AG09309 (cell line): ENCODE data around the gene LCP1.

ENCODE experiments used
- DNase-seq: peaks from one replicate; pipeline ENCODE4 v3.0.0-alpha.2; 2010; ENCODE audit warnings: low read depth
- H3K4me3 ChIP-seq: 2 replicates; pipeline ENCODE4 v1.5.1; 2011; ENCODE audit warnings: mild to moderate bottlenecking, low read depth, low read length, moderate library complexity; ENCODE audit not compliant: control insufficient read depth
- TF ChIP-seq, protein P1 (sequence below): IDR thresholded peaks from 2 replicates; pipeline ENCODE4 v1.5.1; 2011; ENCODE audit warnings: mild to moderate bottlenecking, low read depth, low read length, inconsistent platforms; ENCODE audit not compliant: insufficient read depth, control insufficient read depth; ENCODE audit errors: missing control alignments

The LCP1 gene

DNA sequence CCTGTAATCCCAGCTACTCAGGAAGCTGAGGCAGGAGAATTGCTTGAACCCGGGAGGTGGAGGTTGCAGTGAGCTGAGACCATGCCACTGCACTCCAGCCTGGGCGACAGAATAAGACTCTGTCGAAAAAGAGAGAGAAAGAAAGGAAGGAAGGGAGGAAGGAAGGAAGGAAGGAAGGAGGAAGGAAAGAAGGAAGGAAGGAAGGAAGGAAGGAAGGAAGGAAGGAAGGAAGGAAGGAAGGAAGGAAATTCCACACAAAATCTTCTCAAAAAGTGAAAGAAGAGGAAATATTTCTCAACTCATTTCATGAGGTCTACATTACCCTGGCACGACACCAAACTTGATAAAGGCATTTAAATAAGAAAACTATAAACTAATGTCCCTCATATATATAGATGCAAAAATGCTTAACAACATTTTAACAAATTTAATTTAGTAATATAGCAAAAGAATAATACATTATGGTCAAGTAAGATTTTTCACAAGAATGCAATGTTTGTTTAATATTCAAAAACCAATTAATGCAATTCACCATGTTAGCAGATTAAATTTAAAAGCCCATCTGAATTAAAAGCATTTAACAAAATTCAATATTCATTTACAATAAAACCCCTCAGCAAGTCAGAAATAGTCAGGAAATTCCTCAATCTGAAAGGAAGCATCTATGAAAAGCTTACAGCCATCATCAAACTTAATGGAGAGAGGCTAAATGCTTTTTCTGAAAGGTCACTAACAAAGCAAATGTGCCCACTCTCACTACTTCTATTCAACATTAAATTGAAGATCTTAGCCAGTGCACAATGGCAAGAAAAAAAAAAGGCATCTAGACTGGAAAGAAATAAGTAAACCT, 65.1 kb downstream of the LCP1 start:
- TF ChIP-seq, protein P1, sequence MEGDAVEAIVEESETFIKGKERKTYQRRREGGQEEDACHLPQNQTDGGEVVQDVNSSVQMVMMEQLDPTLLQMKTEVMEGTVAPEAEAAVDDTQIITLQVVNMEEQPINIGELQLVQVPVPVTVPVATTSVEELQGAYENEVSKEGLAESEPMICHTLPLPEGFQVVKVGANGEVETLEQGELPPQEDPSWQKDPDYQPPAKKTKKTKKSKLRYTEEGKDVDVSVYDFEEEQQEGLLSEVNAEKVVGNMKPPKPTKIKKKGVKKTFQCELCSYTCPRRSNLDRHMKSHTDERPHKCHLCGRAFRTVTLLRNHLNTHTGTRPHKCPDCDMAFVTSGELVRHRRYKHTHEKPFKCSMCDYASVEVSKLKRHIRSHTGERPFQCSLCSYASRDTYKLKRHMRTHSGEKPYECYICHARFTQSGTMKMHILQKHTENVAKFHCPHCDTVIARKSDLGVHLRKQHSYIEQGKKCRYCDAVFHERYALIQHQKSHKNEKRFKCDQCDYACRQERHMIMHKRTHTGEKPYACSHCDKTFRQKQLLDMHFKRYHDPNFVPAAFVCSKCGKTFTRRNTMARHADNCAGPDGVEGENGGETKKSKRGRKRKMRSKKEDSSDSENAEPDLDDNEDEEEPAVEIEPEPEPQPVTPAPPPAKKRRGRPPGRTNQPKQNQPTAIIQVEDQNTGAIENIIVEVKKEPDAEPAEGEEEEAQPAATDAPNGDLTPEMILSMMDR = no peak
- DNase-seq = no peak

DNA sequence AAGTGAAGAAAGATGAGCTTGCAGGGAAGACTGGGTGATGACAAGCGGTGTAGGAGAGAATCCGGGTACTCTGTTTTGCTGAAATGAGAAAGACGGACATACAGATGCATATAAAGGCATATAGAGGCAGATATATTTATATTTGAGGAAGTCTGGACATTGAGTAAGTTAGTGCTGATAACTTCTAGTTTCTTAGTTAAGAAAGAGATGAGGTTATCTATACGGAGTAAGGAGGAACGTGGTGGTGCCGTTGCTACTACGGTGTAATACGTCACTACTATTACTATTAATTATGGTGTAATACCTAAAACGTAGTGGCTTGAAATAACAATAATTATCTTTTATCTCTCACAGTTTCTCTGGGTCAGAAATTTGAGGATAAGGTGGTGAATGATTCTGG, 67.4 kb downstream of the LCP1 start:
- no peak for DNase-seq
- TF ChIP-seq, protein P1 = no peak
- no peak overlapping the region for H3K4me3 ChIP-seq

More for the DNA sequence above, 65.1 kb downstream of the LCP1 start:
- no peak overlapping the region for H3K4me3 ChIP-seq

DNA sequence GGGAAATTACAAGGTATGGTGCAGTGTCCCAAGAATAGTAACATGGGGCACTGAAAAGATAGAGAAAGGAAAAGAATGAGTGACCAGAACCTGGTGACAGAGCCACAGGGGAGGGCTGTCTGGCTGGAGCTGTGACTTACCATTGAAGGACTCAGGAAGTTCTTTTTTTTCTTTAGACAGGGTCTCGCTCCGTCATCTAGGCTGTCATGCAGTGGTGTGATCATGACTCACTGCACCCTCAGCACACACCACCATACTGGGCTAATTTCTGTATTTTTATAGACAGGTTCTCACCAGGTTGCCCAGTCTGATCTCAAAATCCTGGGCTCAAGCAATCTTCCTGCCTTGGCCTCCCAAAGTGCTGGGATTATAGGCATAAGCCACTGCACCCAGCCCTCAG, 68.4 kb downstream of the LCP1 start:
- H3K4me3 ChIP-seq = no peak overlapping the region
- no peak for DNase-seq
- TF ChIP-seq, protein P1 = no peak

DNA sequence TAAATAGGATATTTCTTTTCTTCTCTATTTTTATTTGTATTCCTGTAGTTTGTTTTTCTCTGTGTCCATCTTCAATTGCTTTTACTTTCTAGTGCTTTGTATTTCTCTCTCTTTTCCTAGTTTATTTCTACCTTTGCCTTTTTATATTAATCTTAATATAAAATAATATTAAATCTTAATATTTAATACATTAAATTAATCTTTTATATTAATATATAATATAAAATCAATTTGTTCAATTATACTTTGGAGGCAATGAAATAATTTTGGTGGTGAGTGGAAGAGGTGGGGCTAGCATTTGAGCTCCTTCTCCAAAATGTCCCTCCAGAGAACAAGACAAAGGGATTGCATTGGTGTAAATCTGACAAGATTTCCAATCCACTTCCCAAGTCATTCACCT, 70.8 kb downstream of the LCP1 start:
- H3K4me3 ChIP-seq = no peak overlapping the region
- TF ChIP-seq, protein P1 = no peak
- DNase-seq = no peak

DNA sequence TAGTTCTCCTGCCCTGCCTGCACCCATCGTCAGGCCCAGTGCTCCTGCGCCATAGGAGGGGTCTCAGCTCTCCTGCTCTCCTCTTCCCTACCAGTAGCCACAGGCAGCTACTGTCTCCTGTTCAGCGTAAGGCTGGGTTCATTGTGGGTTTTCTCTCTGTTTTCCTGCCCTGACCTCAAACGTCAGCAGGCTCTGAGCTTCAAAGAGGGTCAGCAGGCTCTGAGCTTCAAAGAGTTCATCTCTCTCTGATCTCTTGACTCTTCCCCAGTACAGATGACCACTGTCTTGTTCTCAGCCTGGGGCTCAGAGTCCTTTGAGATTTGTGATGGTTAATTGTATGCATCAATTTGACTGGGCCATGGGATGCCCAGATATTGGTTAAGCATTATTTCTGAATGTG, 72.5 kb downstream of the LCP1 start:
- no peak for DNase-seq
- H3K4me3 ChIP-seq = no peak overlapping the region
- TF ChIP-seq, protein P1 = no peak

DNA sequence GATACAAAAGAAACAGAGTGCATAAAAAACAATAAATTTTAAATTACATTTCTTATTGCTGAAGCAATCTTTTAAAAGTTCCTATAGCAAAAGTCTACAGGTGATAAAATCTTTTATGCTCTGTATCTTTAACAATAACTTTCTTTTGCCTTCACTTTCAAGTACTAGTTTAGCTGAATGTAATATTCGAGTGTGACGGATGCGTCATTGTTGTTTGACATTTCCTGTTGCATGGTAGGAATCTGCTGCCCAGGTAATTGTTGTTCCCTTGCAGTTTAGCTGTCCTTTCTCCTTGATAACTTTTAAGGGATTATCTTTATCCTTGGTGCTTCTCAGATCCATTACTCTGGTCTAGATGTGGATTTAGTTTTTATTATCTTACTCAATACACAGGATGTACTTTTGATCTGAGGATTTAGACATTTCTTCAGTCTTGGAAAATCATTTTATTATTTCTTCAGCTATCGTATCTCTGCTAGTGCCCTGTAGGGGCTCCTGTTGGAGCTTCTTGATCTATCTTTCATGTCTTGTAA, 75.1 kb downstream of the LCP1 start:
- TF ChIP-seq, protein P1 = no peak
- H3K4me3 ChIP-seq = no peak overlapping the region
- DNase-seq = no peak
